Stomach (tissue), 4 donors: ENCODE measurements around the gene KCNE4.

Source experiments
- CTCF ChIP-seq, 7 experiments: fragments of 450-650 bp in 4 of 7; fragments of 200-600 bp in 3 of 7; sonication (generic) in 3 of 7; IDR thresholded peaks; one replicate each; pipeline ENCODE4 v1.5.1; 2016 to 2019; ENCODE audit warnings: antibody characterized with exemption in 7 of 7, control low read depth in 2 of 7, mild to moderate bottlenecking in 1 of 7
- EP300 ChIP-seq: sonication (generic); formaldehyde crosslinking; IDR thresholded peaks from one replicate; pipeline ENCODE4 v1.6.1; 2017; ENCODE audit warnings: antibody characterized with exemption

GRCh38 chr2:223055836-223056235 is 3.8 kb downstream of the KCNE4 start:
- TF ChIP-seq CTCF (IDR thresholded peaks at IDR 0.05) (no peak), EP300 (no peak)
